ENCODE results near the gene DPT. TPM values are rescaled to one million over a fixed set of nuclear protein-coding genes. Genes with fewer than 3 reads are reported as not detected.

Gene DPT
- not detected in 2 replicates for polyA plus RNA-seq
- polyA minus RNA-seq: not detected in 2 replicates

- Histone ChIP-seq H3K9me2 (ENCODE audit: insufficient read depth, low read length) (no peaks in the 10 kb centered on the region), H3K4me2 (ENCODE audit: low read length) (no peak within 1 kb of the TSS), H3K9me3 (ENCODE audit: low read length) (no peaks in the 10 kb centered on the region), H3F3A (ENCODE audit: insufficient read depth, low read length, poor library complexity, severe bottlenecking) (no peaks in the 10 kb centered on the region), H2AFZ (ENCODE audit: low read depth, low read length) (no peak within 1 kb of the TSS), H3K9ac (ENCODE audit: low read length) (no peak within 1 kb of the TSS), H3K4me3 (ENCODE audit: low read length) (no peak within 1 kb of the TSS), H3K27me3 (ENCODE audit: insufficient read depth, low read depth, low read length) (no peaks in the 10 kb centered on the region), H3K27ac (ENCODE audit: low read length) (no peak within 1 kb of the TSS), H3K36me3 (ENCODE audit: insufficient read depth, low read length) (no peaks in the 10 kb centered on the region), H3K79me2 (replicated peaks; ENCODE audit: insufficient read depth, low read length) (no peaks in the 10 kb centered on the region), H4K20me1 (ENCODE audit: insufficient read depth) (no peaks in the 10 kb centered on the region)
- TF ChIP-seq RAD21 (conservative IDR thresholded peaks at IDR 0.05) (no peak), MXI1 (conservative IDR thresholded peaks at IDR 0.05; ENCODE audit: poor library complexity, severe bottlenecking) (no peak), REST (IDR thresholded peaks at IDR 0.05; ENCODE audit: borderline replicate concordance) (no peak), EP300 (conservative IDR thresholded peaks at IDR 0.05; ENCODE audit: poor library complexity, severe bottlenecking) (no peak), POLR2AphosphoS5 (IDR thresholded peaks at IDR 0.05) (no peak), TAF1 (IDR thresholded peaks at IDR 0.05; ENCODE audit: low read depth) (no peak)
Observed at GRCh38 chr1:168728473-168729404, at the start of gene DPT. Gene DPT (minus strand): TSS chr1:168729206. CDS start chr1:168729174, 32 bp downstream.

DNA sequence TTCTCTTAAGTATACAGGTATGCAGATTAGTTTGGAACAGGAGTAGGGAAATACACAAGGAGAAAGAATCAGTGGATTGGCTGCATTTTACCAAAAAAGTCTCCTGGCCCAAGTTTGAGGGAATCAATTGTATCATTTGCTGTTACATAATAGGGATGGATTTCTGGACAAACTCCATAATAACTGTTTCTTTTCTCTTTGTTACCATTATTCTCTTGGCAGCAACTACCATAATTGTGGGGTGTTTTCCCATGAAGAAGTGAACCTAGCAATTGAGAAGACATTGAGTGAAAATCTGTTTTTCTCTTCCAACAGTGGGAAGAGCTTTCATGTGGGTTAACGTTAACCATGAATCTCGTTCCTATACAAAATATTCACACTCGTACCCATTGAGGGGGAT is 46.4 kb upstream of the DPT start:
- no peak overlapping the region for H2AFZ ChIP-seq (ENCODE audit: low read depth, low read length)
- H3K9ac ChIP-seq (ENCODE audit: low read length): no peak overlapping the region
- no peaks in the 10 kb centered on the region for H3K36me3 ChIP-seq (ENCODE audit: insufficient read depth, low read length)
- H3K4me3 ChIP-seq (ENCODE audit: low read length): no peak overlapping the region
- H3F3A ChIP-seq (ENCODE audit: insufficient read depth, low read length, poor library complexity, severe bottlenecking): no peaks in the 10 kb centered on the region
- H3K27ac ChIP-seq (ENCODE audit: low read length): no peak overlapping the region
- H4K20me1 ChIP-seq (ENCODE audit: insufficient read depth): no peaks in the 10 kb centered on the region
- no peaks in the 10 kb centered on the region for H3K27me3 ChIP-seq (ENCODE audit: insufficient read depth, low read depth, low read length)
- H3K4me2 ChIP-seq (ENCODE audit: low read length): no peak overlapping the region
- no peak for TF ChIP-seq CTCF (IDR thresholded peaks at IDR 0.05; ENCODE audit: poor library complexity, severe bottlenecking)
- no peak for TF ChIP-seq EZH2 (IDR thresholded peaks at IDR 0.05; ENCODE audit: borderline replicate concordance, insufficient read depth, low read length, poor library complexity, severe bottlenecking)
- no peak for TF ChIP-seq POLR2AphosphoS5 (IDR thresholded peaks at IDR 0.05)
- TF ChIP-seq TAF1 (IDR thresholded peaks at IDR 0.05; ENCODE audit: low read depth): no peak
- no peak for TF ChIP-seq MXI1 (conservative IDR thresholded peaks at IDR 0.05; ENCODE audit: poor library complexity, severe bottlenecking)
- TF ChIP-seq SMC3 (conservative IDR thresholded peaks at IDR 0.05; ENCODE audit: poor library complexity): no peak
- no peak for TF ChIP-seq REST (IDR thresholded peaks at IDR 0.05; ENCODE audit: borderline replicate concordance)
- no peak for TF ChIP-seq RAD21 (conservative IDR thresholded peaks at IDR 0.05)
- H3K79me2 ChIP-seq (replicated peaks; ENCODE audit: insufficient read depth, low read length): no peaks in the 10 kb centered on the region
- H3K9me3 ChIP-seq (ENCODE audit: low read length): no peaks in the 10 kb centered on the region
- no peaks in the 10 kb centered on the region for H3K9me2 ChIP-seq (ENCODE audit: insufficient read depth, low read length)

All from neural cell (in vitro differentiated cells).